T-cell (primary cell): Measurements from ENCODE around the gene CSNK1D. TPM values are rescaled to one million over a fixed set of nuclear protein-coding genes. Genes with fewer than 3 reads are reported as not detected.

ENCODE experiments used
- ATAC-seq, 4 experiments: fragments of 200-7000 bp in 3 of 4; fragments of 150-1000 bp in 1 of 4; cut with Tn5 transposase; replicated peaks in 1 of 4; 1 replicate in 3 of 4; 2 replicates in 1 of 4; pipeline ENCODE4 v1.10.0; 2021; ENCODE audit warnings: moderate library complexity in 3 of 4, mild to moderate bottlenecking in 2 of 4, moderate number of reproducible peaks in 1 of 4
- CTCF ChIA-PET, 2 donors: fragments of 300-600 bp; sonication (Branson Sonifier 250); formaldehyde crosslinking; loops; one replicate each; lab custom pipeline; 2022; ENCODE audit warnings: antibody characterized with exemption in 2 of 2; lab: Charles Lee
- POLR2A ChIA-PET, 2 donors: fragments of 300-600 bp; sonication (Branson Sonifier 250); formaldehyde crosslinking; loops; one replicate each; lab custom pipeline; 2022; ENCODE audit warnings: antibody characterized with exemption in 2 of 2; lab: Charles Lee
- DNase-seq, 35 experiments: peaks; one replicate each; pipeline versions ENCODE4 v3.0.0 to v3.0.0-alpha.2; 2013 to 2023
- H3K27ac ChIP-seq: one replicate; pipeline ENCODE4 v1.5.1; 2013; ENCODE audit warnings: low read length
- H3K27me3 ChIP-seq, 2 experiments: replicated peaks in 1 of 2; 1 replicate in 1 of 2; 2 replicates in 1 of 2; pipeline versions ENCODE4 v1.6.1 to v1.7.0; 2013; ENCODE audit warnings: low read length in 1 of 2, mixed read lengths in 1 of 2; ENCODE audit not compliant: control insufficient read depth in 2 of 2, insufficient read depth in 2 of 2; ENCODE audit errors: extremely low read depth in 1 of 2
- H3K36me3 ChIP-seq, 2 donors: 1 replicate in 1 of 2; 2 replicates in 1 of 2; pipeline versions ENCODE4 v1.6.1 to v1.7.0; 2013; ENCODE audit warnings: low read length in 1 of 2; ENCODE audit not compliant: control insufficient read depth in 2 of 2, insufficient read depth in 1 of 2; ENCODE audit errors: extremely low read depth in 1 of 2
- H3K4me1 ChIP-seq, 2 experiments: 1 replicate in 1 of 2; 2 replicates in 1 of 2; pipeline versions ENCODE4 v1.6.1 to v1.7.0; 2013; ENCODE audit warnings: low read length in 2 of 2, mixed read lengths in 1 of 2; ENCODE audit not compliant: insufficient read depth in 2 of 2, control insufficient read depth in 1 of 2; ENCODE audit errors: extremely low read depth in 1 of 2
- H3K4me3 ChIP-seq, 2 donors: 1 replicate in 1 of 2; 2 replicates in 1 of 2; pipeline versions ENCODE4 v1.5.1 to v1.7.0; 2013; ENCODE audit warnings: mild to moderate bottlenecking in 2 of 2, low read length in 1 of 2, moderate library complexity in 1 of 2; ENCODE audit not compliant: control insufficient read depth in 1 of 2; ENCODE audit errors: extremely low read depth in 1 of 2
- H3K9me3 ChIP-seq: 2 replicates; pipeline ENCODE4 v1.7.0; 2013
- H3K27ac Mint-ChIP-seq, 2 donors: one replicate each; pipeline ENCODE4 v1.8.0; 2020 to 2021; ENCODE audit warnings: mild to moderate bottlenecking in 2 of 2, mixed read lengths in 2 of 2
- H3K27me3 Mint-ChIP-seq, 2 donors: one replicate each; pipeline ENCODE4 v1.8.0; 2021 to 2022; ENCODE audit warnings: mixed read lengths in 2 of 2
- H3K36me3 Mint-ChIP-seq: one replicate; pipeline ENCODE4 v1.8.0; 2021; ENCODE audit warnings: mixed read lengths
- H3K4me1 Mint-ChIP-seq, 3 donors: one replicate each; pipeline ENCODE4 v1.8.0; 2020 to 2022; ENCODE audit warnings: mixed read lengths in 3 of 3, mild to moderate bottlenecking in 1 of 3
- H3K4me3 Mint-ChIP-seq, 3 donors: one replicate each; pipeline ENCODE4 v1.8.0; 2020 to 2022; ENCODE audit warnings: mild to moderate bottlenecking in 3 of 3, mixed read lengths in 3 of 3, moderate library complexity in 3 of 3
- H3K9me3 Mint-ChIP-seq, 3 donors: one replicate each; pipeline ENCODE4 v1.8.0; 2020 to 2022; ENCODE audit warnings: mixed read lengths in 3 of 3
- WGBS: methylation state at CpG from one replicate; pipeline ENCODE4 v1.1.5; 2013; ENCODE audit warnings: missing lambda C conversion rate; ENCODE audit not compliant: insufficient coverage; 5-methylcytosine and 5-hydroxymethylcytosine counted together
- total RNA-seq, 35 experiments: library from RNA in 6 of 35; stranded (reverse) in 6 of 35; fragments of 120-200 nt in 1 of 35; gene quantifications; one replicate each; pipeline versions ENCODE4 v1.2.1 to v1.2.4 and lab custom pipeline; 2013 to 2026

The CSNK1D gene
- total RNA-seq, 5 donors from 2014 or later (not counting 1 experiment from before 2014, with no cell fraction given): 177 to 273 (median 194) TPM

DNA sequence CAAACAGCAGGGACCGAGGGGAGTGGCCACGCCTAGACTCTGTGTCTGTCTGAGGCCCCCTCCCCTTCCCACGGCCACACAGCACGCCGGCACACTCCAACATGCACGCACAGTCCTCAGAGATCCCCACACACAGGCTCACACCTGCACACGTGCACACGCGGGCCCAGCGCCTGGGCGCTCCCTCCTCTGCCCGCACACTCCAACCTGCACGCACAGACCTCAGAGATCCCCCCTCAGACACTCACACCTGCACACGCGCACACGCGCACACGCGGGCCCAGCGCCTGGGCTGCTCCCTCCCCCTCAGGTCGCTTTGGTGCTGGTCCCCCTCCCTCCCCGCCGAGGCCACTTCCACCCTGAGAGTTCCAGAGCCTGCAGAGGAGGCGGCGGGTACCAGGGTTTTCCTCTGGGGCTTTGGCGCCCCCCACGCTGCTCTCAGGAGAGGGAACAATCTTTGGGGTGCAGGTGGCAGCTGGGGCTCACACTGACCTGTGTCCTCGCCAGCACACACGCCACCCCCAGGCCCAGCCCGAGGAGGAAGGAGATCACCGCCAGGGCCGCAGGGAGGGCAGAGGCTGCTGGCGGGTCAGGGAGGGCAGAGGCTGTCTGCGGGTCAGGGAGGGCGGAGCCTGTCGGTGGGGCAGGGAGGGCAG is 42.3 kb upstream of the CSNK1D start:
- peak in 32 of 35 experiments; percentile 32 to 73 (median 55) for DNase-seq
- Mint-ChIP-seq H3K36me3 (peaks cover 4% of the 10 kb centered on the region), H3K4me1 (peaks cover 18 to 23% (median 20%) of the 10 kb centered on the region in 3 donors), H3K4me3 (peak overlapping the region in 2 of 3 donors; percentile 86 to 88), H3K9me3 (no peaks in the 10 kb centered on the region), H3K27me3 (no peaks in the 10 kb centered on the region), H3K27ac (peak overlapping the region; percentile 91 to 95)
- Histone ChIP-seq H3K36me3 (peaks cover 4 to 16% of the 10 kb centered on the region in 2 donors), H3K27me3 (peaks cover 0 to 5% of the 10 kb centered on the region in 2 experiments), H3K4me1 (peaks cover 9 to 59% of the 10 kb centered on the region in 2 experiments), H3K4me3 (peak overlapping the region; percentile 67 to 95), H3K27ac (peak overlapping the region; percentile 73), H3K9me3 (no peaks in the 10 kb centered on the region)
- ChIA-PET POLR2A (no interaction called here), CTCF (no interaction called here)
- WGBS: under 1% methylated on average over 32 of the region's 36 CpGs
- ATAC-seq: peak; percentile 58 to 72 (median 66)

- peaks cover 4 to 16% of the 10 kb centered on the region in 2 donors for H3K36me3 ChIP-seq
- POLR2A ChIA-PET: interaction anchor here in 1 of 2 donors (0.5 kb wide), 1 partner anchor 20 kb away, joined by 4 read pairs; no protein-coding TSS in a partner anchor
- Mint-ChIP-seq H3K4me3 (peak overlapping the region in 2 of 3 donors; percentile 86 to 88), H3K27me3 (no peaks in the 10 kb centered on the region), H3K9me3 (no peaks in the 10 kb centered on the region), H3K4me1 (peaks cover 18 to 24% (median 19%) of the 10 kb centered on the region in 3 donors), H3K36me3 (peaks cover 4% of the 10 kb centered on the region), H3K27ac (peak overlapping the region in 1 of 2 donors; percentile 91)
- peaks cover 9 to 51% of the 10 kb centered on the region in 2 experiments for H3K4me1 ChIP-seq
- no peaks in the 10 kb centered on the region for H3K9me3 ChIP-seq
- 69% methylated on average over 27 of the region's 32 CpGs for WGBS
- CTCF ChIA-PET: no interaction called here
- no peak for DNase-seq
- peak overlapping the region; percentile 49 for H3K27ac ChIP-seq
- H3K4me3 ChIP-seq: peak overlapping the region; percentile 67 to 95
- ATAC-seq: no peak
- peaks cover 0 to 9% of the 10 kb centered on the region in 2 experiments for H3K27me3 ChIP-seq
Measured at GRCh38 chr17:82314727-82315605, 41.5 kb upstream of the CSNK1D start.

DNA sequence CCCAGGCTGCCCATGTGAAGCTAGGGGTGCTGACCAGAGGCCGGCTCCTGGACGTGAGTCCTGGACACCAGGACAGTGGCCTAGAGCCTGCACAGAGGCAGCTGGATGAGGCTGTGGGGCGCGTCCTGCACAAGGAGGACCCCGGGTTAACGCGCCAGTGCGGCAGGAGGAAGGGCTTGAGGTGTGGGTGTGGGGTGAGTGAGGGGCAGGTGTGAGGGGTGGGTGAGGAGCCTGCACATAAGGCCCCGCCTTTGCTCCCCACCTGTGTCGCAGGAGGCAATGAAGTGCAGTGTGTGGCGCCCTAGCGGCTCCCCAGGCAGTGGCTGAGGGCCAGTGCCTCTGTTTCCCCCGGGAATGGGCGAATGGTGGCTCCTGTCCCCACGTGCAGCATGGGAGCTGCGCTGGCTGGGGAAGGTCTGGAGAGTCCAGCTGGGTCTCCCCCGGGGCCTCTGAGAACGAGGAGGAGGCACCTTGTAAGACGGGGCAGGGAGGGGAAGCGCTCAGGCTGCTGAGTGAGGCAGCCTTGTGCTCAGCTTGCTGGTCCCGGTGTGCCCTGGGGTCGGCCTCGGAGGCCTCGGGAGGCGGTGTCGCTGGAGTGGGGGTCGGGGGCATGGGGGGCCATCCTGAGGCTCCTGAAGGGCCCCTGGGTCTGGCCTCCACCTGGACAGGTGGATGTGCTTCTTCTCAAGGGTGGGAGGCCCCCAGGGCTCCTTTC is 40.7 kb upstream of the CSNK1D start:
- ChIA-PET CTCF (no interaction called here), POLR2A (interaction anchor here in 1 of 2 donors (0.6 kb wide), 1 partner anchor 68 kb away, joined by 3 read pairs; no protein-coding TSS in a partner anchor)
- peak overlapping the region in 1 of 2 donors; percentile 91 for H3K27ac Mint-ChIP-seq
- no peak overlapping the region for H3K4me3 Mint-ChIP-seq
- H3K9me3 ChIP-seq: no peaks in the 10 kb centered on the region
- WGBS: 84% methylated on average over 19 of the region's 27 CpGs
- peaks cover 19 to 27% (median 19%) of the 10 kb centered on the region in 3 donors for H3K4me1 Mint-ChIP-seq
- no peak overlapping the region for H3K4me3 ChIP-seq
- peak overlapping the region; percentile 29 for H3K27ac ChIP-seq
- H3K27me3 Mint-ChIP-seq: no peaks in the 10 kb centered on the region
- DNase-seq (no peak), ATAC-seq (no peak)
- H3K36me3 ChIP-seq: peaks cover 4 to 16% of the 10 kb centered on the region in 2 donors
- no peaks in the 10 kb centered on the region for H3K9me3 Mint-ChIP-seq
- peaks cover 4% of the 10 kb centered on the region for H3K36me3 Mint-ChIP-seq
- H3K4me1 ChIP-seq: peaks cover 9 to 51% of the 10 kb centered on the region in 2 experiments
- peaks cover 0 to 9% of the 10 kb centered on the region in 2 experiments for H3K27me3 ChIP-seq

DNA sequence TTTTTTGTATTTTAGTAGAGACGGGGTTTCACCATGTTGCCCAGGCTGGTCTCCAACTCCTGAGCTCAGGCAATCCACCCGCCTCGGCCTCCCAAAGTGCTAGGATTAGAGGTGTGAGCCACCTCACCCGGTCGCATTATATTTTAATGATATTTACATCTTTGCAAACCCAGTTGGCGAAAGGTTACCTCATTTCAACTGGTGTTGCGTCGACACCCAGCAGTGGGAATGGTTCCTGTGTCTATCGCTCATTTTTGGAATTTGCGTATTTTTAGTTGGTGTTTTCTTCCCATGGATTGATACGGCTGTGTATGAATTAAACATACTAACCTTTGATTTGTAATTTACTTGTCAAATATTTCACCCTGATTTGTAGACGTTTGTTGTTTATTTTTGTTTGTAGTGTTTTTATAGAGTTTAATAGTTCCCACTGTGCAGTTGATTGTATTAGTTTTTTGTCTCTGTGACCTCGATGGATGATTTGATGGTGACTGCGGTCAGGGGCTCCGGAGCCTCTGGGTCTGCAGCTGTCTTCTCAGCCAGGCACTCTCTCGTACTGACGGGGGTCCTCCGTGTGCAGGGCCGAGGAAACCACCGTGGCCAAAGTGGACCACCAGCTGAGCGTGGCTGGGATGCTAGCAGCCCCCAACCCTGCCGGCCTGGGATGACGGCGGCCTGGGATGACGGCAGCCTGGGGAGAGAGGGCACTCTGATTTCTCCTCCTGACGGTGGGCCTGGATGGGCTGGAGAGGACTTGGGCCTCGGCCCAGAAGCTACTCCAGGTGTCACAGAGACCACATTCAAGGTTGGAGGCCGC is 39.9 kb upstream of the CSNK1D start:
- ATAC-seq (no peak), DNase-seq (no peak)
- Mint-ChIP-seq H3K36me3 (peaks cover 4% of the 10 kb centered on the region), H3K4me3 (no peak overlapping the region), H3K9me3 (no peaks in the 10 kb centered on the region), H3K4me1 (peaks cover 19 to 27% (median 19%) of the 10 kb centered on the region in 3 donors), H3K27ac (peak overlapping the region; percentile 17 to 91), H3K27me3 (no peaks in the 10 kb centered on the region)
- no peak overlapping the region for H3K27ac ChIP-seq
- ChIA-PET CTCF (no interaction called here), POLR2A (interaction anchor here in 1 of 2 donors (0.6 kb wide), 1 partner anchor 67 kb away, joined by 3 read pairs; no protein-coding TSS in a partner anchor)
- no peaks in the 10 kb centered on the region for H3K9me3 ChIP-seq
- peaks cover 9 to 46% of the 10 kb centered on the region in 2 experiments for H3K4me1 ChIP-seq
- WGBS: 90% methylated on average over 17 of the region's 28 CpGs
- H3K27me3 ChIP-seq: peaks cover 0 to 9% of the 10 kb centered on the region in 2 experiments
- no peak overlapping the region for H3K4me3 ChIP-seq
- peaks cover 4 to 16% of the 10 kb centered on the region in 2 donors for H3K36me3 ChIP-seq

GRCh38 chr17:82311971-82312370 is 38.5 kb upstream of the CSNK1D start:
- Histone ChIP-seq H3K9me3 (no peaks in the 10 kb centered on the region), H3K4me1 (peaks cover 0 to 33% of the 10 kb centered on the region in 2 experiments), H3K27me3 (peaks cover 0 to 9% of the 10 kb centered on the region in 2 experiments), H3K27ac (no peak overlapping the region), H3K4me3 (no peak overlapping the region), H3K36me3 (peaks cover 4 to 16% of the 10 kb centered on the region in 2 donors)
- Mint-ChIP-seq H3K36me3 (peaks cover 4% of the 10 kb centered on the region), H3K4me3 (no peak overlapping the region), H3K27ac (no peak overlapping the region), H3K9me3 (no peaks in the 10 kb centered on the region), H3K27me3 (no peaks in the 10 kb centered on the region), H3K4me1 (peaks cover 23 to 27% (median 23%) of the 10 kb centered on the region in 3 donors)
- 100% methylated on average over 4 of the region's 13 CpGs for WGBS
- POLR2A ChIA-PET: no interaction called here
- CTCF ChIA-PET: no interaction called here
- DNase-seq (no peak), ATAC-seq (no peak)
